Activated CD4-positive, alpha-beta memory T cell treated with anti-CD3 and anti-CD28 coated beads, Interleukin-2, amount 10 ng/mL, durations not matched to agents 7 days and 5 days (primary cell): ENCODE data around the gene CA10. TPM values are rescaled to one million over a fixed set of nuclear protein-coding genes. Genes with fewer than 3 reads are reported as not detected.

Experiments used
- CTCF ChIA-PET: fragments of 350-600 bp; sonication (Branson Sonifier 250); formaldehyde crosslinking; loops from one replicate; lab custom pipeline; 2021; ENCODE audit warnings: antibody characterized with exemption, inconsistent platforms; lab: Charles Lee
- POLR2A ChIA-PET: fragments of 350-600 bp; sonication (Branson Sonifier 250); formaldehyde crosslinking; loops from one replicate; lab custom pipeline; 2021; ENCODE audit warnings: antibody characterized with exemption; lab: Charles Lee
- DNase-seq: peaks from one replicate; pipeline ENCODE4 v3.0.0-alpha.2; 2020
- H3K27ac Mint-ChIP-seq: one replicate; pipeline ENCODE4 v1.8.0; 2021; ENCODE audit warnings: mild to moderate bottlenecking, mixed read lengths
- H3K27me3 Mint-ChIP-seq: one replicate; pipeline ENCODE4 v1.8.0; 2021; ENCODE audit warnings: mixed read lengths
- H3K36me3 Mint-ChIP-seq: one replicate; pipeline ENCODE4 v1.8.0; 2021; ENCODE audit warnings: low read depth, mixed read lengths
- H3K4me1 Mint-ChIP-seq: one replicate; pipeline ENCODE4 v1.8.0; 2021; ENCODE audit warnings: mixed read lengths
- H3K4me3 Mint-ChIP-seq: one replicate; pipeline ENCODE4 v1.8.0; 2021; ENCODE audit warnings: mild to moderate bottlenecking, mixed read lengths
- H3K9me3 Mint-ChIP-seq: one replicate; pipeline ENCODE4 v1.8.0; 2021; ENCODE audit warnings: mixed read lengths
- total RNA-seq, 2 experiments: library from RNA; stranded (reverse); gene quantifications; one replicate each; pipeline ENCODE4 v1.2.3, GENCODE V29; 2021

The CA10 gene
- total RNA-seq, 2 experiments from 2014 or later, result not detected

- H3K9me3 Mint-ChIP-seq, result peaks cover 4% of the 10 kb centered on the region
- H3K4me3 Mint-ChIP-seq, result no peak overlapping the region
- peaks cover 2% of the 10 kb centered on the region for H3K27me3 Mint-ChIP-seq
- H3K36me3 Mint-ChIP-seq, result no peaks in the 10 kb centered on the region
- no peaks in the 10 kb centered on the region for H3K4me1 Mint-ChIP-seq
- DNase-seq, result no peak
- POLR2A ChIA-PET, result no interaction called here
- no peak overlapping the region for H3K27ac Mint-ChIP-seq
- CTCF ChIA-PET, result no interaction called here
Observed at GRCh38 chr17:51585514-51586104, 572.9 kb downstream of the CA10 start.

GRCh38 chr17:51580869-51581268 is 577.6 kb downstream of the CA10 start:
- ChIA-PET CTCF (no interaction called here), POLR2A (no interaction called here)
- no peak overlapping the region for H3K4me3 Mint-ChIP-seq
- no peak for DNase-seq
- no peak overlapping the region for H3K27ac Mint-ChIP-seq
- H3K36me3 Mint-ChIP-seq, result no peaks in the 10 kb centered on the region
- H3K9me3 Mint-ChIP-seq, result peaks cover 3% of the 10 kb centered on the region
- H3K27me3 Mint-ChIP-seq, result peaks cover 14% of the 10 kb centered on the region
- no peaks in the 10 kb centered on the region for H3K4me1 Mint-ChIP-seq
